ENCODE measurements around the gene HOXA6. TPM values are rescaled to one million over a fixed set of nuclear protein-coding genes. Genes with fewer than 3 reads are reported as not detected.

HOXA6 gene
- total RNA-seq, 1 experiment from 2014 or later, result not detected

DNA sequence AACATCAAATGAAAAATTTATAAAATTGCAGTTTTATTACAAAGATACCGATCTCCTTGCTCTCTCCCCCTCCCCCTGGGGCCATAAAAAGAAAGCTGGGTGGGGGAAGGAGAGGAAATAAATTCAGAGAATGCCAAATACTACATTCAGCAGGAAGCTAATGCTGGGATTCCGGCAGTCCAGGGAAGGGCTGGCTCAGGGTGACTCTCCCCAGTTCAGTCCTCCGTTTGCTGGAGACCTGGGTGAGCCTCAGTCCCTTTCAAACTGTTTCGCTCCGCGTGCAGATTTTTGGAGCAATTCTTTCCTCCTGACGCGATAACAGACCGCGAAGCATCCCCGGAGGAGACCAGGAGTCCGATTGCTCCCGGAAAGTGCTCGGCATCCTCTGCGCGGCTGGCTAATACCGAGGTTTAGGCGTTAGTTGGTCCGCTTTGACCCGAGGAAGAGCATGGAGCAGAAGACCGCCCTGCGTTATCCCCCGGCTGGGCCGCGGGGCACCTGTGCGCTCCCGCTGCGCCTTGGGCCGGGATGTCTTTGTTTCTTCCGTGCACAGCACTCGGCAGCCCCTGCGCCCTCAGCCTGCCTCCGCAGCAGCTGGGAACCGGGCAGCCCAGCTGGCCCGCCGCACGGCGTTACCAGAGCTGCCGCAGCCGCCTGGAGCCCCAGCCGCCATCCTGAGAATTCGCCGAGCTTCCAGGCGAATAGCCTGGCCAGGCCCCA, 41.2 kb downstream of the HOXA6 start:
- Histone ChIP-seq H4K20me1 (ENCODE audit: control insufficient read depth, insufficient read depth, insufficient read length) (peaks cover 2% of the 10 kb centered on the region), H2AFZ (ENCODE audit: low read length) (no peak overlapping the region), H3K56ac (ENCODE audit: insufficient read length, low read depth, low read length) (no peak overlapping the region), H2BK15ac (ENCODE audit: low read depth, low read length) (no peak overlapping the region), H3K27me3 (ENCODE audit: insufficient read depth, low read length) (peaks cover 100% of the 10 kb centered on the region), H2BK20ac (ENCODE audit: low read depth, low read length, poor library complexity, severe bottlenecking) (no peak overlapping the region), H3K9ac (ENCODE audit: extremely low read depth, insufficient read length, low read length) (no peak overlapping the region), H3K18ac (ENCODE audit: insufficient read length, low read depth, low read length) (no peak overlapping the region), H2AK5ac (ENCODE audit: insufficient read length, low read length) (no peak overlapping the region), H3K4me1 (ENCODE audit: insufficient read depth, low read length) (no peaks in the 10 kb centered on the region), H3K79me2 (ENCODE audit: insufficient read depth, low read length) (no peaks in the 10 kb centered on the region), H4K91ac (ENCODE audit: insufficient read length, low read depth, low read length) (no peak overlapping the region), H3T11ph (ENCODE audit: low read length) (no peak overlapping the region), H4K5ac (ENCODE audit: insufficient read length, low read depth, low read length) (no peak overlapping the region), H3K23ac (ENCODE audit: insufficient read length, low read depth, low read length) (no peak overlapping the region), H3K4ac (ENCODE audit: low read depth, low read length) (no peak overlapping the region), H4K8ac (replicated peaks; ENCODE audit: insufficient read length, low read depth, low read length) (no peak overlapping the region), H2BK12ac (ENCODE audit: insufficient read length, low read depth, low read length) (no peak overlapping the region), H2BK5ac (ENCODE audit: insufficient read length, low read length) (no peak overlapping the region), H3K14ac (ENCODE audit: insufficient read depth, low read length) (no peak overlapping the region; the same call in 1 of the 2 replicates), H3K9me3 (ENCODE audit: control insufficient read depth, low read depth, low read length) (no peaks in the 10 kb centered on the region), H3K4me2 (ENCODE audit: insufficient read depth, insufficient read length, low read length) (peak overlapping the region; percentile 10), H3K23me2 (ENCODE audit: insufficient read length, low read depth, low read length, poor library complexity, severe bottlenecking) (no peaks in the 10 kb centered on the region), H3K79me1 (ENCODE audit: insufficient read depth, low read depth, low read length, poor library complexity, severe bottlenecking) (no peaks in the 10 kb centered on the region), H3K27ac (ENCODE audit: insufficient read length, low read depth, low read length) (no peak overlapping the region), H2BK120ac (ENCODE audit: low read depth, low read length, poor library complexity, severe bottlenecking) (no peak overlapping the region)
- no peak overlapping the region for H3K27ac Mint-ChIP-seq
- no peak overlapping the region for H3K4me3 Mint-ChIP-seq
- peak; percentile 77 for DNase-seq
- no peaks in the 10 kb centered on the region; a peak in 1 of 7 replicates for H3K36me3 Mint-ChIP-seq (ENCODE audit: insufficient read depth in 1 of 3, low read depth in 3 of 3)
- H3K9me3 Mint-ChIP-seq, result peaks cover 6 to 7% of the 10 kb centered on the region in 2 experiments; a peak in 4 of 5 replicates
- WGBS (ENCODE audit: extremely low coverage, insufficient read length, low lambda C conversion rate), result no CpG with 5 or more reads among the region's 44 CpGs
- peaks cover 100% of the 10 kb centered on the region for H3K27me3 Mint-ChIP-seq (ENCODE audit: low read depth)
- TF ChIP-seq, protein P1, sequence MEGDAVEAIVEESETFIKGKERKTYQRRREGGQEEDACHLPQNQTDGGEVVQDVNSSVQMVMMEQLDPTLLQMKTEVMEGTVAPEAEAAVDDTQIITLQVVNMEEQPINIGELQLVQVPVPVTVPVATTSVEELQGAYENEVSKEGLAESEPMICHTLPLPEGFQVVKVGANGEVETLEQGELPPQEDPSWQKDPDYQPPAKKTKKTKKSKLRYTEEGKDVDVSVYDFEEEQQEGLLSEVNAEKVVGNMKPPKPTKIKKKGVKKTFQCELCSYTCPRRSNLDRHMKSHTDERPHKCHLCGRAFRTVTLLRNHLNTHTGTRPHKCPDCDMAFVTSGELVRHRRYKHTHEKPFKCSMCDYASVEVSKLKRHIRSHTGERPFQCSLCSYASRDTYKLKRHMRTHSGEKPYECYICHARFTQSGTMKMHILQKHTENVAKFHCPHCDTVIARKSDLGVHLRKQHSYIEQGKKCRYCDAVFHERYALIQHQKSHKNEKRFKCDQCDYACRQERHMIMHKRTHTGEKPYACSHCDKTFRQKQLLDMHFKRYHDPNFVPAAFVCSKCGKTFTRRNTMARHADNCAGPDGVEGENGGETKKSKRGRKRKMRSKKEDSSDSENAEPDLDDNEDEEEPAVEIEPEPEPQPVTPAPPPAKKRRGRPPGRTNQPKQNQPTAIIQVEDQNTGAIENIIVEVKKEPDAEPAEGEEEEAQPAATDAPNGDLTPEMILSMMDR (conservative IDR thresholded peaks at IDR 0.05), result no peak
- peaks cover 11 to 33% of the 10 kb centered on the region in 2 experiments for H3K4me1 Mint-ChIP-seq

Data from H9 (cell line).